ENCODE results near the gene STC2. TPM values are rescaled to one million over a fixed set of nuclear protein-coding genes. Genes with fewer than 3 reads are reported as not detected.
A peak's percentile ranks its signal among the peaks of the same experiment; 100 is the strongest.
"Not testable (repeated sequence)": the region's sequence is repeated elsewhere in the genome, so short reads cannot be mapped to it uniquely, and the experiment has no call there.

STC2 gene
- total RNA-seq, 5 donors from 2014 or later (not counting 1 experiment from before 2014, with no cell fraction given), result 0.47 to 1.2 (median 1.1) TPM; not detected in 2

GRCh38 chr5:173287086-173287485 is 41.1 kb downstream of the STC2 start:
- WGBS (ENCODE audit: insufficient coverage), result 53% methylated on average over 7 of the region's 7 CpGs
- POLR2A ChIA-PET, result no interaction called here
- CTCF ChIA-PET, result no interaction called here
- peaks cover 12 to 44% of the 10 kb centered on the region in 2 experiments for H3K27me3 ChIP-seq (replicated peaks in 1 of 2; ENCODE audit: control insufficient read depth in 2 of 2, extremely low read depth in 1 of 2, insufficient read depth in 2 of 2, low read length in 1 of 2)
- peaks cover 0 to 4% (median 3%) of the 10 kb centered on the region in 3 donors for H3K9me3 Mint-ChIP-seq
- H3K36me3 Mint-ChIP-seq, result no peaks in the 10 kb centered on the region
- no peak overlapping the region for H3K4me3 Mint-ChIP-seq
- H3K4me3 ChIP-seq (ENCODE audit: control insufficient read depth in 1 of 2, extremely low read depth in 1 of 2, low read length in 1 of 2), result no peak overlapping the region
- no peak overlapping the region for H3K27ac ChIP-seq (ENCODE audit: low read length)
- no peak overlapping the region for H3K27ac Mint-ChIP-seq
- peaks cover 0 to 11% of the 10 kb centered on the region in 2 experiments for H3K4me1 ChIP-seq (ENCODE audit: control insufficient read depth in 1 of 2, extremely low read depth in 1 of 2, insufficient read depth in 2 of 2, low read length in 2 of 2)
- no peak for ATAC-seq (replicated peaks in 1 of 4)
- H3K27me3 Mint-ChIP-seq, result peaks cover 68 to 82% of the 10 kb centered on the region in 2 donors
- H3K9me3 ChIP-seq, result no peaks in the 10 kb centered on the region
- H3K36me3 ChIP-seq (ENCODE audit: control insufficient read depth in 2 of 2, extremely low read depth in 1 of 2, insufficient read depth in 1 of 2, low read length in 1 of 2), result no peaks in the 10 kb centered on the region
- peaks cover 6 to 8% (median 8%) of the 10 kb centered on the region in 3 donors for H3K4me1 Mint-ChIP-seq
- DNase-seq, result no peak

- Histone ChIP-seq H3K27me3 (replicated peaks in 1 of 2; ENCODE audit: control insufficient read depth in 2 of 2, extremely low read depth in 1 of 2, insufficient read depth in 2 of 2, low read length in 1 of 2) (peaks cover 11 to 38% of the 10 kb centered on the region in 2 experiments), H3K4me1 (ENCODE audit: control insufficient read depth in 1 of 2, extremely low read depth in 1 of 2, insufficient read depth in 2 of 2, low read length in 2 of 2) (peaks cover 0 to 11% of the 10 kb centered on the region in 2 experiments)
- CTCF ChIA-PET; ATAC-seq (replicated peaks in 1 of 4); DNase-seq; H3K27ac ChIP-seq (ENCODE audit: low read length); H3K36me3 Mint-ChIP-seq; H3K4me3 ChIP-seq (ENCODE audit: control insufficient read depth in 1 of 2, extremely low read depth in 1 of 2, low read length in 1 of 2); H3K27ac Mint-ChIP-seq; H3K4me3 Mint-ChIP-seq; POLR2A ChIA-PET; H3K36me3 ChIP-seq (ENCODE audit: control insufficient read depth in 2 of 2, extremely low read depth in 1 of 2, insufficient read depth in 1 of 2, low read length in 1 of 2); H3K9me3 Mint-ChIP-seq; H3K9me3 ChIP-seq; H3K4me1 Mint-ChIP-seq: not testable (repeated sequence)
- peaks cover 66 to 74% of the 10 kb centered on the region in 2 donors for H3K27me3 Mint-ChIP-seq
- WGBS (ENCODE audit: insufficient coverage), result 95% methylated on average over 4 of the region's 4 CpGs
These were observed 43.8 kb downstream of the STC2 start for GRCh38 chr5:173284343-173284958.

DNA sequence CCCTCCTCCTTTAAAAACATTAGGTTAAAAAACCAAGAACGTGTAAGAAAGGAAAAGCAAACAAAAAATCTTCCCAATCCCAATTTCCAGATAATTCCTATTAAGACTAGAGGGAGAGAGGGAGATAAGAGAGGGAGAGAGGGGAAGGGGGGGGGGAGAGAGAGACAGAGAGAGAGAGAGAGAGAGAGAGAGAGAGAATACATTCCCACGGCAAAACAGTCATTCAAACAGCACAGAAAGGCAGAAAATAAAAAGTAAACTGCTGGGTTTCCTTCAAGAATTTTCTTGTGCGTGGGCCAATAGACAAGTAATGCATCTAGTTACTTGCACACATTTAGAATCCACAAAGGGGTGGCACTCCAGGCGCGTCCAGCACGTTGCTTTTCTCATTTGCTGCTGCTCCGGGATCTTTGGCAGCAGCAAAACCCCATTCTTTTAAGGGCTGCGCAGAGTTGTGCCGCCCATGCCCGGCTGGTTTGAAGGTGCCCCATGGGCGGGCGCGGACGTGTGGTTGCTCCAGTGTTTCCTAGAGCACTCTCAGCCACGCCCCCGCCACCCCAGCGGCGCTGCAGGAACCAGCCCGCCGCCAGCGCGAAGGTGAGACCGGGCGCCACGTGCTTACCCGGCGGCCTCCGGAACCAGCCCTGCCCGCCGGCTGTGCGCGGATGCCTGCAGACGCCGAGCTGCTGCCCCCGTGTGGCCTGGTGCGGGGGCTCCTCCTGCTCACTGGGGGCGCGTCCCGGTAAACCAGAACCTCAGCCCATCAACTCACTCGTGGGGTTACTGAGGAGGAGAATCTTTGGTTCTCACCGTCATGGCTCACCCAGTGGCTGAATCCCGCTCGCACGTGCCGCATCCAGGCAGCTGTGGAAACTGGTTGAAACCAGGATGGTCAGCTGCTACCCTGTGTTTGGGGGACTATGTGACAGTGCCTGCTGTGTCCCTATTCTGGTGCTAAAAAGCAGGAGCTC is 44.6 kb downstream of the STC2 start:
- peak overlapping the region in 1 of 3 donors; percentile 48 for H3K4me3 Mint-ChIP-seq
- no peak overlapping the region for H3K27ac Mint-ChIP-seq
- 7% methylated on average over 42 of the region's 45 CpGs for WGBS (ENCODE audit: insufficient coverage)
- H3K4me1 Mint-ChIP-seq, result peaks cover 6 to 8% (median 8%) of the 10 kb centered on the region in 3 donors
- Histone ChIP-seq H3K36me3 (ENCODE audit: control insufficient read depth in 2 of 2, extremely low read depth in 1 of 2, insufficient read depth in 1 of 2, low read length in 1 of 2) (no peaks in the 10 kb centered on the region), H3K27ac (ENCODE audit: low read length) (no peak overlapping the region), H3K9me3 (no peaks in the 10 kb centered on the region), H3K27me3 (replicated peaks in 1 of 2; ENCODE audit: control insufficient read depth in 2 of 2, extremely low read depth in 1 of 2, insufficient read depth in 2 of 2, low read length in 1 of 2) (peaks cover 11 to 34% of the 10 kb centered on the region in 2 experiments), H3K4me3 (ENCODE audit: control insufficient read depth in 1 of 2, extremely low read depth in 1 of 2, low read length in 1 of 2) (no peak overlapping the region), H3K4me1 (ENCODE audit: control insufficient read depth in 1 of 2, extremely low read depth in 1 of 2, insufficient read depth in 2 of 2, low read length in 2 of 2) (peaks cover 0 to 11% of the 10 kb centered on the region in 2 experiments)
- ChIA-PET CTCF (no interaction called here), POLR2A (no interaction called here)
- DNase-seq, result peak; percentile 32 to 73 (median 57)
- peaks cover 0 to 4% (median 3%) of the 10 kb centered on the region in 3 donors for H3K9me3 Mint-ChIP-seq
- H3K27me3 Mint-ChIP-seq, result peaks cover 65 to 72% of the 10 kb centered on the region in 2 donors
- no peaks in the 10 kb centered on the region for H3K36me3 Mint-ChIP-seq
- peak; percentile 95 to 98 (median 96) for ATAC-seq (replicated peaks in 1 of 4)

DNA sequence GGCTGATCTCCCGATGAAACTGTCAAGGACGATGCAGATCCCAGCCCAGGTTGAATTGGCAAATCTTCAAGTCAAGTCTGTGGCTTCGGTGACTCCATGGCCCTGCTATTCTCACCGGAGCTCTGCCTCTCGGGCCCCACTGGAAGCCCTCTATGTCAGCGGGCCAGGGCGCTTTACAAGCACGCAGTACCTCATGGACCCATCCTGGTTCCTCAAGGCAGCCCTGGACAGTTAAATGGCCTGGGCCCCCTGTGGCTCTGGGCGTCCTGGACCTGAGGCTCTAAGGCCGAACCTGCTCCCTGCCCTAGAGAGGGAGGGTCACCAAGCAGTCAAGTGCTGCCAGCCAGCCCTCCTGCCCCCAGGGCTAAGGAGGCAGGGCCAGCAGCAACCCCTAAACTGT is 45.3 kb downstream of the STC2 start:
- Histone ChIP-seq H3K36me3 (ENCODE audit: control insufficient read depth in 2 of 2, extremely low read depth in 1 of 2, insufficient read depth in 1 of 2, low read length in 1 of 2) (no peaks in the 10 kb centered on the region), H3K4me1 (ENCODE audit: control insufficient read depth in 1 of 2, extremely low read depth in 1 of 2, insufficient read depth in 2 of 2, low read length in 2 of 2) (peaks cover 0 to 11% of the 10 kb centered on the region in 2 experiments), H3K4me3 (ENCODE audit: control insufficient read depth in 1 of 2, extremely low read depth in 1 of 2, low read length in 1 of 2) (no peak overlapping the region), H3K27ac (ENCODE audit: low read length) (no peak overlapping the region), H3K27me3 (replicated peaks in 1 of 2; ENCODE audit: control insufficient read depth in 2 of 2, extremely low read depth in 1 of 2, insufficient read depth in 2 of 2, low read length in 1 of 2) (peaks cover 11 to 34% of the 10 kb centered on the region in 2 experiments), H3K9me3 (no peaks in the 10 kb centered on the region)
- WGBS (ENCODE audit: insufficient coverage), result 97% methylated on average over 10 of the region's 10 CpGs
- no peak for ATAC-seq (replicated peaks in 1 of 4)
- peak overlapping the region in 1 of 3 donors; percentile 48 for H3K4me3 Mint-ChIP-seq
- peaks cover 66 to 67% of the 10 kb centered on the region in 2 donors for H3K27me3 Mint-ChIP-seq
- POLR2A ChIA-PET, result no interaction called here
- CTCF ChIA-PET, result no interaction called here
- DNase-seq, result no peak
- H3K9me3 Mint-ChIP-seq, result peaks cover 0 to 4% (median 3%) of the 10 kb centered on the region in 3 donors
- no peaks in the 10 kb centered on the region for H3K36me3 Mint-ChIP-seq
- H3K4me1 Mint-ChIP-seq, result peaks cover 6 to 8% (median 8%) of the 10 kb centered on the region in 3 donors
- H3K27ac Mint-ChIP-seq, result no peak overlapping the region

GRCh38 chr5:173281910-173282309 is 46.3 kb downstream of the STC2 start:
- Histone ChIP-seq H3K4me1 (ENCODE audit: control insufficient read depth in 1 of 2, extremely low read depth in 1 of 2, insufficient read depth in 2 of 2, low read length in 2 of 2) (peaks cover 0 to 11% of the 10 kb centered on the region in 2 experiments), H3K36me3 (ENCODE audit: control insufficient read depth in 2 of 2, extremely low read depth in 1 of 2, insufficient read depth in 1 of 2, low read length in 1 of 2) (no peaks in the 10 kb centered on the region), H3K27me3 (replicated peaks in 1 of 2; ENCODE audit: control insufficient read depth in 2 of 2, extremely low read depth in 1 of 2, insufficient read depth in 2 of 2, low read length in 1 of 2) (peaks cover 13 to 31% of the 10 kb centered on the region in 2 experiments), H3K4me3 (ENCODE audit: control insufficient read depth in 1 of 2, extremely low read depth in 1 of 2, low read length in 1 of 2) (no peak overlapping the region), H3K27ac (ENCODE audit: low read length) (no peak overlapping the region), H3K9me3 (no peaks in the 10 kb centered on the region)
- Mint-ChIP-seq H3K27ac (no peak overlapping the region), H3K4me1 (peaks cover 6 to 8% (median 8%) of the 10 kb centered on the region in 3 donors), H3K4me3 (peak overlapping the region in 1 of 3 donors; percentile 4), H3K27me3 (peaks cover 61 to 65% of the 10 kb centered on the region in 2 donors), H3K36me3 (no peaks in the 10 kb centered on the region), H3K9me3 (peaks cover 0 to 4% (median 3%) of the 10 kb centered on the region in 3 donors)
- WGBS (ENCODE audit: insufficient coverage), result 10% methylated on average over 4 of the region's 6 CpGs
- DNase-seq (no peak), ATAC-seq (replicated peaks in 1 of 4) (no peak)
- CTCF ChIA-PET, result no interaction called here
- POLR2A ChIA-PET, result no interaction called here

DNA sequence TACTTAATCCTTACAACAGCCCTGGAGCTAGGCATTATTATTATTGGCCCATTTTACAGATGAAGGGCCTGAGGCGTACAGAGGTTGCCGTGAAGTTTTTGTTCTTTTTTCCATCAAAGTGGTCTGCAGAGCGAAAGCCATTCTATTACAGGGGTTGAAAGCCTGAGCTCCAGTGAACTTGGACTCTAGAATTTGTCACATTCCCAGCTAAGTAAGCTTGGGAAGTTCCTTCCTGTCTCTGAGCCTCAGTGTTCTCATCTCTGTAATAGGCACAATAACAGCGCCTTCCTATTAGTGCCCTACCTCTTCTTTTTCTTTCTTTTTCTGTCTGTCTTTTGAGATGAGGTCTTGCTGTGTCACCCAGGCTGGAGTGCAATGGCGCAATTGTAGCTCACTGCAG is 49.0 kb downstream of the STC2 start:
- Histone ChIP-seq H3K4me1 (ENCODE audit: control insufficient read depth in 1 of 2, extremely low read depth in 1 of 2, insufficient read depth in 2 of 2, low read length in 2 of 2) (peaks cover 0 to 10% of the 10 kb centered on the region in 2 experiments), H3K27ac (ENCODE audit: low read length) (no peak overlapping the region), H3K36me3 (ENCODE audit: control insufficient read depth in 2 of 2, extremely low read depth in 1 of 2, insufficient read depth in 1 of 2, low read length in 1 of 2) (no peaks in the 10 kb centered on the region), H3K27me3 (replicated peaks in 1 of 2; ENCODE audit: control insufficient read depth in 2 of 2, extremely low read depth in 1 of 2, insufficient read depth in 2 of 2, low read length in 1 of 2) (peaks cover 12 to 32% of the 10 kb centered on the region in 2 experiments), H3K9me3 (no peaks in the 10 kb centered on the region), H3K4me3 (ENCODE audit: control insufficient read depth in 1 of 2, extremely low read depth in 1 of 2, low read length in 1 of 2) (no peak overlapping the region)
- Mint-ChIP-seq H3K27ac (no peak overlapping the region), H3K4me3 (no peak overlapping the region), H3K4me1 (peaks cover 2 to 5% (median 4%) of the 10 kb centered on the region in 3 donors), H3K9me3 (peaks cover 0 to 4% (median 0%) of the 10 kb centered on the region in 3 donors), H3K27me3 (peaks cover 53 to 60% of the 10 kb centered on the region in 2 donors), H3K36me3 (no peaks in the 10 kb centered on the region)
- WGBS (ENCODE audit: insufficient coverage), result 96% methylated on average over 4 of the region's 5 CpGs
- CTCF ChIA-PET, result interaction anchor here (0.6 to 1.0 kb wide), 2 partner anchors 12 to 70 kb away, joined by 3 to 4 read pairs; no protein-coding TSS in a partner anchor
- POLR2A ChIA-PET, result no interaction called here
- DNase-seq (no peak), ATAC-seq (replicated peaks in 1 of 4) (no peak)

Data from T-cell (primary cell).